Keratinocyte (primary cell): ENCODE data around the gene ATXN7L2. TPM values are rescaled to one million over a fixed set of nuclear protein-coding genes. Genes with fewer than 3 reads are reported as not detected.

ENCODE experiments used
- DNase-seq: peaks from one replicate; pipeline ENCODE4 v3.0.0-alpha.2; 2011; ENCODE audit warnings: low read depth, missing footprints, low spot score
- FAIRE-seq: peaks from 2 replicates; lab custom pipeline; 2011; peaks lifted over from hg19 to GRCh38; lab: Jason Lieb, UNC
- H2AFZ ChIP-seq: 2 replicates; pipeline ENCODE4 v1.6.0; 2012; ENCODE audit warnings: low read length, control low read depth, inconsistent platforms; ENCODE audit not compliant: control insufficient read depth
- H3K27ac ChIP-seq: 2 replicates; pipeline ENCODE4 v1.5.1; 2011; ENCODE audit warnings: low read length; ENCODE audit not compliant: control insufficient read depth, insufficient read depth
- H3K27me3 ChIP-seq: 3 replicates; pipeline ENCODE4 v1.6.0; 2011; ENCODE audit warnings: low read length; ENCODE audit not compliant: control insufficient read depth, insufficient read depth; ENCODE audit errors: extremely low read depth
- H3K36me3 ChIP-seq, 2 experiments: 2 replicates in 1 of 2; 3 replicates in 1 of 2; pipeline ENCODE4 v1.5.1; 2011; ENCODE audit warnings: low read length in 2 of 2, mild to moderate bottlenecking in 1 of 2; ENCODE audit not compliant: control insufficient read depth in 2 of 2, insufficient read depth in 2 of 2; ENCODE audit errors: extremely low read depth in 1 of 2
- H3K4me1 ChIP-seq: 3 replicates; pipeline ENCODE4 v1.5.1; 2011; ENCODE audit warnings: low read length; ENCODE audit not compliant: control insufficient read depth, insufficient read depth; ENCODE audit errors: extremely low read depth
- H3K4me2 ChIP-seq: 3 replicates; pipeline ENCODE4 v1.6.0; 2011; ENCODE audit warnings: low read depth, low read length; ENCODE audit not compliant: control insufficient read depth, insufficient read depth; ENCODE audit errors: extremely low read depth
- H3K4me3 ChIP-seq, 3 experiments: fragments of 200-600 bp in 1 of 3; sonication (generic) in 1 of 3; 2 replicates in 2 of 3; 3 replicates in 1 of 3; pipeline ENCODE4 v1.5.1; 2011 to 2016; ENCODE audit warnings: low read length in 3 of 3, mild to moderate bottlenecking in 3 of 3, control low read depth in 2 of 3, inconsistent platforms in 1 of 3, low read depth in 1 of 3, mixed read lengths in 1 of 3, mixed run types in 1 of 3, moderate library complexity in 1 of 3; ENCODE audit not compliant: control insufficient read depth in 2 of 3, insufficient read depth in 2 of 3; ENCODE audit errors: extremely low read depth in 1 of 3
- H3K79me2 ChIP-seq: 2 replicates; pipeline ENCODE4 v1.6.0; 2012; ENCODE audit warnings: low read length; ENCODE audit not compliant: control insufficient read depth, insufficient read depth
- H3K9ac ChIP-seq: 3 replicates; pipeline ENCODE4 v1.6.0; 2011; ENCODE audit warnings: low read length; ENCODE audit not compliant: control insufficient read depth, insufficient read depth; ENCODE audit errors: extremely low read depth
- H3K9me1 ChIP-seq: 3 replicates; pipeline ENCODE4 v1.6.0; 2011; ENCODE audit warnings: low read length; ENCODE audit not compliant: control insufficient read depth, insufficient read depth; ENCODE audit errors: extremely low read depth
- H3K9me3 ChIP-seq: 2 replicates; pipeline ENCODE4 v1.5.1; 2012; ENCODE audit warnings: low read depth, low read length; ENCODE audit not compliant: control insufficient read depth
- H4K20me1 ChIP-seq: 3 replicates; pipeline ENCODE4 v1.6.0; 2011; ENCODE audit warnings: low read length; ENCODE audit not compliant: control insufficient read depth, insufficient read depth; ENCODE audit errors: extremely low read depth
- CTCF ChIP-seq, 3 experiments: IDR thresholded peaks in 1 of 3; conservative IDR thresholded peaks in 1 of 3; optimal IDR thresholded peaks in 1 of 3; 2 replicates in 2 of 3; 3 replicates in 1 of 3; pipeline versions ENCODE3 to v1.5.1; 2011; ENCODE audit warnings: low read length in 3 of 3, mild to moderate bottlenecking in 3 of 3, moderate library complexity in 2 of 3, control low read depth in 1 of 3, inconsistent platforms in 1 of 3; ENCODE audit not compliant: insufficient read depth in 2 of 3; ENCODE audit errors: extremely low read depth in 1 of 3
- EZH2 ChIP-seq: IDR thresholded peaks from one replicate; pipeline ENCODE4 v1.6.1; 2012; ENCODE audit warnings: inconsistent platforms, mild to moderate bottlenecking, low read length, moderate library complexity
- dilution Hi-C: fragments of 300-500 bp; cut with MboI; formaldehyde crosslinking; loops from one replicate; pipeline ENCODE4 v1.7.0; 2020; ENCODE audit warnings: low sequenced_read_pairs; ENCODE audit not compliant: extremely low pct_ligation_motif_present
- polyA plus RNA-seq, 5 experiments: library from polyadenylated mRNA; depleted of rRNA in 3 of 5; stranded (reverse) in 3 of 5; stranded (forward) in 1 of 5; unstranded in 1 of 5; fragments of >200 nt; gene quantifications; 1 replicate in 1 of 5; 2 replicates in 3 of 5; 3 replicates in 1 of 5; pipeline versions ENCODE4 v1.2.1 to v1.2.3, GENCODE V29; 2011 to 2012; ENCODE audit warnings: missing spikeins in 2 of 5, low read depth in 1 of 5, low replicate concordance in 1 of 5

Gene ATXN7L2
- polyA plus RNA-seq, 1 donor (not counting 4 experiments of a cell fraction or from before 2014, with no cell fraction given) = 1.2 TPM

GRCh38 chr1:109508873-109509175 lies 25.1 kb downstream of the ATXN7L2 start:
- H3K9me1 ChIP-seq = no peaks in the 10 kb centered on the region
- no peak overlapping the region for H3K9ac ChIP-seq
- H3K27ac ChIP-seq = no peak overlapping the region
- no peak for DNase-seq
- H2AFZ ChIP-seq = peak overlapping the region; percentile 26
- H3K4me3 ChIP-seq = peak overlapping the region in 1 of 3 experiments; percentile 46
- dilution Hi-C loops = no loop called here
- no peaks in the 10 kb centered on the region for H4K20me1 ChIP-seq
- FAIRE-seq = no peak
- peak overlapping the region; percentile 83 for H3K4me2 ChIP-seq
- TF ChIP-seq EZH2 (no peak), CTCF (optimal IDR thresholded peaks at IDR 0.05 in 1 of 3, IDR thresholded peaks at IDR 0.05 in 1 of 3, conservative IDR thresholded peaks at IDR 0.05 in 1 of 3; ENCODE audit: extremely low read depth in 1 of 3, insufficient read depth in 2 of 3, low read length in 3 of 3) (no peak)
- no peaks in the 10 kb centered on the region for H3K79me2 ChIP-seq
- H3K9me3 ChIP-seq = no peaks in the 10 kb centered on the region
- peaks cover 27% of the 10 kb centered on the region for H3K27me3 ChIP-seq
- peaks cover 2% of the 10 kb centered on the region for H3K4me1 ChIP-seq
- H3K36me3 ChIP-seq = no peaks in the 10 kb centered on the region

- H3K9me3 ChIP-seq = no peaks in the 10 kb centered on the region
- H4K20me1 ChIP-seq = no peaks in the 10 kb centered on the region
- no peak for FAIRE-seq
- peak within 1 kb of the TSS; percentile 46 to 57 (median 54) for H3K4me3 ChIP-seq
- H3K4me1 ChIP-seq = peaks cover 2% of the 10 kb centered on the region
- no peak for DNase-seq
- dilution Hi-C loops = no loop called here
- H3K27ac ChIP-seq = no peak within 1 kb of the TSS
- peak within 1 kb of the TSS; percentile 88 for H2AFZ ChIP-seq
- TF ChIP-seq EZH2 = no peak
- TF ChIP-seq CTCF (optimal IDR thresholded peaks at IDR 0.05 in 1 of 3, IDR thresholded peaks at IDR 0.05 in 1 of 3, conservative IDR thresholded peaks at IDR 0.05 in 1 of 3; ENCODE audit: extremely low read depth in 1 of 3, insufficient read depth in 2 of 3, low read length in 3 of 3) = no peak
- H3K27me3 ChIP-seq = peaks cover 27% of the 10 kb centered on the region
- H3K9ac ChIP-seq = peak within 1 kb of the TSS; percentile 60
- no peaks in the 10 kb centered on the region for H3K36me3 ChIP-seq
- H3K4me2 ChIP-seq = peak within 1 kb of the TSS; percentile 83
- no peaks in the 10 kb centered on the region for H3K9me1 ChIP-seq
- H3K79me2 ChIP-seq = no peaks in the 10 kb centered on the region
Measured at GRCh38 chr1:109509176-109510134, 25.8 kb downstream of the ATXN7L2 start, which contains the start of gene AMIGO1. Gene AMIGO1 (minus strand): TSS chr1:109509727. CDS start chr1:109508912, 815 bp downstream.
